Amniotic stem cell (primary cell): Measurements from ENCODE around the gene ABCA2.

ENCODE experiments used
- DNase-seq: peaks from one replicate; lab custom pipeline; 2025; lab: John Stamatoyannopoulos, UW

ABCA2 gene

DNA sequence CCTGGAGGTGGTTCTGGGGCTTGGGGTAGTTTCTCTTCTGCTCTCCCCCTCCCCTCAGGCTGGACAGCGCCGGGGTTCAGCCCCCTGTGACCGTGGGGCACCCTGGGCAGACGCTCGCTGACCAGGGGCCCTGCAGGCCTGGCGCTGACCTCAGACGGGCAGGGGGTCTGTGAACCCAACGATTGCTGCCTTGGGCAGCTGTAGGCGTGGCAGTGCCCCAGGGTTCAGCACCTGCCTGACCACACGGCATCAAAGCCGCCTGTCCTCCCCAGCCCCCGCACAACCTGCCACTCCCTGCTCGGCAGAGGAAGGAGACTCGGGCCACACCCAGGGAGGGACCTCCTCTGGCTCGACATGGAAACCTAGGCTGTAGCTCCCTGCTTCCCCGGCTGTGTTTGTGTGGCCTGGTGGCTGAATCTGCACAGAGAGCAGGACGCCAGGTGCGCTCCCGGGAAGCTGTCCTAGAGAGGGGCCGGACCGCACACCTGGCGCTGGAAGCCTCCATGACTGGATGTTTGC, 63.8 kb downstream of the ABCA2 start:
- DNase-seq = no peak

DNA sequence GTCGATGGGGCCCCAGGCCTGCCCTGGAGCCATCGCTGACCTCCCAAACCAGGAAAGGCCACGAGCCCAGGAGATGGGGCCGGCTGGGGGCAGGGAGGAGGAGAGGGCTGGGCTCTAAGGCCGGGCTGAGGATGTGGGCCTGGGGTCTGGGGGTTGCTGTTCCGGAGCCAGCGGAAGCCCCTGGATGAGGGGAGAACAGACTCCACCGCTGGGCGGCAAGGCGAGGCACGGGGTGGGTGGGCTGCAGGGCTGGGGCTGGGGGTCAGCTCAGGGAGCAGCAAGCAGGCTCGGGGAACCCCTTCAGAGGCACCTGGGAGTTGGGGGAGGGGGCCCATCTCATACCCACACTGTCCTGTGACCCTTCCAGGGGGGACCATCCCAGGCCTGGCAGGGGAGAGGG, 64.3 kb downstream of the ABCA2 start:
- DNase-seq = no peak

DNA sequence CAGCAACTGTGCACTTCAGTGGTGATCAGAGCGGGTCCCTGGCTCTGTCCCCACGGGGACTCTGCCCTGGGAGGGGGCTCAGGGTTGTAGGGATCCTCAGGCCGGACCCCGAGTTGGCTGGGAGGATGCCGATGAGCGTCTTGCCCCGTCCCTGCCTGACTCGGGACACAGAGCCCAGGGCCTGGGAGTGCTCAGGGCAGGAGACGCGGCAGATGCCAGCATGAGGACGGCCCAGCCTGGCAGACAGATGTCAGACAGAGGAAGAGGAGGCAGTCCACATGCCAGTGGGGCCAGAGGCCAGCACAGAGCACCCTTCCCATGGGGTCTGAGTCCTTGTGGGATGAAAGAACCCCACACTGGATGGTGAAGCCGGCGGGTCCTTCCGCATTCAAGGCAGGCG, 64.7 kb downstream of the ABCA2 start:
- DNase-seq = no peak

DNA sequence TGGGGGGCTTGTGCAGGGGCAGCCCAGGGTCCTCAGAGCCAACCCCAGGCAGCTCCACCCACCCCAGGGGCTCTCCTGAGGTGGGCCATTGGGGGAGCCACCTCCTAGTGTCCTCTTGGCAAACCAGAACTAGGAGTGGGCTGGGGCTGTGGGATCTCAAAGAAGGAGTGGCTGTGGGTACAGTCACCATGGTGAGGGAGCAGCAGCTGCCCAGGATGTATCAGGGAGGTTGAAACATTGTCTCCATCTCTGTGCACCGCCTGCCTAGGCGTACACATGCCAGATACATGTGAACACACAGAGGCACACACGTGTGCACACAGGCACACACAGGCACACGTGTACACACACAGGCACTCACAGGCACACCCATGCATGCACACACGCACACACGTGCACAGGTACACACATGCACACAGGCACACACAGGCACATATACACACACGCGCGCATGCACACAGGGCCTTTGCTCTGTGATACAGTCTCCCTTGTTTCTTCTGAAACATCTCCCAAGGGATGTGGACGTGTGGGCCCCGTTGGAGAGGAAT, 65.3 kb downstream of the ABCA2 start:
- no peak for DNase-seq

DNA sequence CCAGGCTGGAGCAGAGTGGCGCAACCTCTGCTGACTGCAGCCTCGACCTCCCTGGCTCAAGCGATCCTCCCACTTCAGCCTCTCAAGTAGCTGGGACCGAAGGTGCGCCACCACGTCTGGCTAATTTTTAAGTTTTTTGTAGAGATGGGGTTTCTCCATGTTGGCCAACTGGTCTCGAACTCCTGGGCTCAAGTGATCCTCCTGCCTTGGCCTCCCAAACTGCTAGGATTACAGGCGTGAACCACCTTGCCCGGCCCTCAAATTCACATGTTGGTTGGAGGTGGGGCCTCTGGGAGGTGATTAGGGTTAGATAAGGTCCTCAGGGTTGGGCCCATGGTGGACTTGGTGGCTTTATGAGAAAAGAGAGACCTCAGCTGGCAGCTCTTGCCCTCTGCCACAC, 65.9 kb downstream of the ABCA2 start:
- DNase-seq = no peak

DNA sequence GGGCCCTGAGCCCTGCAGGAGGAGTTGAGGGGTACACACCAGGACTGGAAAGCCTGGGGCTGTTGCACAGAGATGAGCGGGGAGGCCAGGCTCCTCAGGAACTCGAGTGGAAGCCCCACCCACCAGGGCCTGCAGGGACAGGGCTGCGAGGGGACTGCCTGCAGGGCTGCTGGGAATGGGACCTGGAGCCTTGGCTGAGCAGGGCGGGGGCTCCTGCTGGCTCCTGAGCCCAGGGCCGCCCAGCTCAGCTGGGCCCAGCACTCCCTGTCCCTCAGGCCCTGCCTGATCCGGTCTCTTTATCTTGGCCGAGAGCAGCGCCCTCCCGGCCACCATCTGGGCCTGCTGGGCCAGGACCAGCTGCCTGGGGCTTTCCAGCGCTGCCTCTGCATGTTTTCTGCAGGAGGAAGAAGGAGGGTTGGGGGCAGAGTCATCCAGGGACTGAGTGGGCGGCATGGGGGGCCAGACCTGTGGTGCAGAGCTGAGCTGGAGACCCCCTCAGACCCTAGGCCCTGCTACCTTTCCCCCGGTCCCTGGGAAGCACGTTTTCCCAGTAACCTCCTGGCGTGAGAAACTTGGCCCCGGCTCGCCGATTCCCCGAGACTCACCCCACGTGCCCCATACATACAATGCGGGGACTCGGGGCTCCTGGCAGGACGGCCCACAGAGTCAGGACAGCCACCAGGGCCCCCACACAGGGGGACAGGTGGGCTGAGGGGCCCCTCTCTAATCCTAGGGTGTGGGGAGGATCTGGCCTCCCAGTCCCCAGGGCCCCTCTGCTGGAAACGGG, 66.6 kb downstream of the ABCA2 start:
- DNase-seq = no peak

DNA sequence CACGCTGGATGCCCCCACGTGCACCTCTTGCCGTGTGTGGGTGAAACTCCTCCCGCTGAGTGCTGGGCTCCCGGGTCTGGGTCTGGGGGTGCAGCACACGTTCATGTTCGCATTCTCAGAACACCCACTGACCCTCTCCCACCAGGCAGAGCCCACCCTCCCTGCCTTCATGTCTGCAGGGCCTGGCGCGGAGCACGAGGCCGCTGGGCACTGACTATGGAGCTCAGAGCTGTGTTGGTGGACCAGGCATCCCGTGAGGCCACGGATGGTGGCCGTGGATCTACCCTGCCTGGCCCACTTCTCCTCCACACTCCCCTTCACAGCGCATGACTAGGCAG, 67.1 kb downstream of the ABCA2 start:
- no peak for DNase-seq

DNA sequence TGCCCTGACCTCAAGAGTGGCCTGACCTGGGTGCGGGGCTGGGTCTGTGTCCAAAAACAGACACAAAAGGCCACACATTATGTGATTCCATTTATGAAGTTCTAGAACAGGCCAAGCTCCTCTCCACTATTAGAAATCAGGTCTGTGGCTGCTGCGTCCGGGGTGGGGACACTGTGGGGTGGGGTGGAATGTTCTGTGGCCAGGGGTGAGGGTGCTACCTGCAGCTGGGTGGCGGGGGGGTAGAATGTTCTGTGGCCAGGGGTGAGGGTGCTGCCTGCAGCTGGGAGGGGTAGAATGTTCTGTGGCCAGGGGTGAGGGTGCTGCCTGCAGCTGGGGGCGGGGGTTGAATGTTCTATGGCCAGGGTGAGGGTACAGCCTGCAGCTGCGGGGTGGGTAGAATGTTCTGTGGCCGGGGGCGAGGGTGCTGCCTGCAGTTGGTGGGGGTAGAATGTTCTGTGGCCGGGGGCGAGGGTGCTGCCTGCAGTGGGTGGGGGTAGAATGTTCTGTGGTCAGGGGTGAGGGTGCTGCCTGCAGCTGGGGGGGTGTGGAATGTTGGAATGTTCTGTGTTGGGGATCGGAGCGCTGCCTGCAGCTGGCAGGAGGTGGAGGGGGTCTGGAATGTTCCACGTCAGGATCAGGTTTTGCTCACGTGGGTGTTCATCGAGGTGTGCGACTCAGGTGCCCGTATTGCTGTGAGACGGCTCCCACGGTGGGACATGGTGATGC, 67.7 kb downstream of the ABCA2 start:
- no peak for DNase-seq

DNA sequence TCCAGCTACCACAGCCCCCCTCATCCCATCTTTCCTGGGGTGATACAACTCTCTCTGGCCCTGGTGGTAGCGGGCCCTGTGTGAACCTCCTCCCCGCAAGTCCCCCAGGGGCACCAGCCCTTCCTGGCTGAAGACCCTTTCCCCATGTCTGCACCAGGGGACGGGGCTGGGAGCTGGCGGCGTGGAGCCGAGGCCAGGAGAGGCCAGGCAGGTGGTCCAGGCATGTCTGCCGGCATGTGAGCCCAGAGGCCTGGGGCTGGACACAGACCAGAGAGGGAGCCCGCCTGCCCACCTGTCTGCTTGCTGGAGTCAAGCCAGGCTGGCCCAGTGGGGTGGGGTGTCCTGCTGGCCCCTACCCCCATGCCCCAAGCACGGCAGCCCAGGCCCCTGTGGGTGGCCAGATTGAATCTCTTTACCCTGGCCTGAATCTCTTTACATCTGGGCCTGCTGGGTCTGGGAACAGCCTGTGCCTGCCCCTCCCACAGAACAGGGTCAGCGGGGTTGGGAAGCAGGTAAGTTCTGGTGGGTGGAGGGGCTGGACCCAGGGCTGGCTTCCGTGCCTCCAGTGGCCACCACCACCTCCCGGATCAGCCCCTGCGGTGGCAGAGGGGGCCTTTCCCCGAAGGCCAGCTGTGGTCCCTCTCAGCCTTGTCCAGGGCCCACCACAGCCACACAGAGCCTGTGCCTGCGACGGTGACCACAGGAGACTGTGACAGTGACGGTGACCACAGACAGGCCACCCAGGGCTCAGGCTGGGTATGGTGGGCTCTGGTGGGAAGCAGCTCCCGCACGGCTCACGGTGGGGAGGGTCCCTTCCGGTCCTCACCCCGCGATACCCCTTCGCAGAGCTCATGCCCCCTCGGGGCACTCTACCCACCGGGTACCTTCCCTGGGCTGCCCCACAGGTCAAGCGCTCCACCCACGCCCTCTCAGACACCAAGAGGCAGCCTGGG, 68.9 kb downstream of the ABCA2 start:
- no peak for DNase-seq

DNA sequence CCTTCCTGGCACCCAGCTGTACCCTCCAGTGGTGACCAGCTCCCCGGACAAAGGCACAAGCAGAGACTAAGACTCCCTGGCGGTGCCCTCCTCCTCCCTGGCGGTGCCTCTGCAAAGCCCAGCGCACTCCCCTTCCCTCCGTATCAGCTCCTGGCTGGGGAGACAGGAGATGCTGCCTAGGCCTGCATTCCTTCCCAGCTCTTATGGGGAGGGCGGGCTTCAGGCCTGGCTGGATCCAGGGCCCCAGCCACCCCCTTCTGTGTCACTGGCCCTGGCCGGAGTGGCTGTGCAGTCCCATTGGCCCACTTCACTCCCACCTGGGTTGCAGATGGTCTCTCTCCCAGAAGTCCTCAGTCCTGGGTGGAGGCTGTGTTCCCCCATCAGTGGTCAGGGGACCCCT, 69.6 kb downstream of the ABCA2 start:
- DNase-seq = no peak

DNA sequence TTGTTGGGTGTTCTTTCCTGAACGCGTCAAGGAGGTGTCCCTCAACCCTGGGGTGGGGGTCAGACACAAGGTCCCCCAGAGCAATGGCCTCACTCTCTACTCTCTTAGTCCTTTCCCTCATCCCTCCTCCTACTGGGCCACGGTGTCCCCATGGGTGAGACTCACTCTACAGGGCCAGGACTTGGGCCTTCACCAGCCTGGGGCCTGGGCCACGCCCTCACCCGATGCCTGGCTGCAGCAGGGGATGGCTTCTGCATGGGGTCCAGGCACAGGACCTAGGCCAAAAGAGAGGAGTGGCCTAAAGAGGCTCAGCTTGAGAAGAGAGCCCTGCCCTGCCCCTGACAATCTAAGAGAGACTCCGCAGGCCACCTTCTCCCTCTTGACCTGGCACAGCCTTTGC, 70.1 kb downstream of the ABCA2 start:
- no peak for DNase-seq

DNA sequence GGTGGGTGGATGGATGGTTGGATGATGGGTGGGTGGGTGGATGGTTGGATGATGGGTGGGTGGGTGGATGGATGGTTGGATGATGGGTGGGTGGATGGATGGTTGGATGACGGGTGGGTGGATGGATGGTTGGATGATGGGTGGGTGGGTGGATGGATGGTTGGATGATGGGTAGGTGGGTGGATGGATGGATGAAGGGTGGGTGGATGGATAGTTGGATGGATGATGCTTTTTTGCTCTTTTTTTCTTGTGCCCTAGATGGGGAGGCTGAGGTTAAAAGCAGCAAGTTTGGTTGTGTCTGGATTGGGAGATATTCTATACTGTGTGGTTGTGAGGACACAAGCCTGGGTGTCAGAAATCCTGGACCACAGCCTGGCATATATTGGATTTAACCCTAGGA, 70.6 kb downstream of the ABCA2 start:
- DNase-seq = no peak
